Spleen (tissue), 13 donors: ENCODE data around the gene MIP. TPM values are rescaled to one million over a fixed set of nuclear protein-coding genes. Genes with fewer than 3 reads are reported as not detected.
"Not testable (repeated sequence)": the region's sequence is repeated elsewhere in the genome, so short reads cannot be mapped to it uniquely, and the experiment has no call there.

Experiments used
- DNase-seq: peaks from one replicate; pipeline ENCODE4 v3.0.0-alpha.2; 2020
- H3K27ac ChIP-seq, 8 donors: fragments of 200-600 bp; sonication (generic) in 7 of 8; 1 replicate in 4 of 8; 2 replicates in 4 of 8; pipeline versions ENCODE4 v1.5.0 to v1.8.0; 2016 to 2021; ENCODE audit warnings: inconsistent platforms in 4 of 8, mild to moderate bottlenecking in 4 of 8, moderate library complexity in 1 of 8
- H3K27me3 ChIP-seq, 7 donors: fragments of 200-600 bp; sonication (generic) in 6 of 7; replicated peaks in 1 of 7; 1 replicate in 4 of 7; 2 replicates in 3 of 7; pipeline versions ENCODE4 v1.5.0 to v1.8.0; 2016 to 2021; ENCODE audit warnings: inconsistent platforms in 3 of 7, mild to moderate bottlenecking in 1 of 7
- H3K36me3 ChIP-seq, 6 donors: fragments of 200-600 bp; sonication (generic) in 5 of 6; 1 replicate in 4 of 6; 2 replicates in 2 of 6; pipeline versions ENCODE4 v1.5.0 to v1.8.0; 2016 to 2021; ENCODE audit warnings: inconsistent platforms in 2 of 6
- H3K4me1 ChIP-seq, 6 donors: fragments of 200-600 bp; sonication (generic) in 5 of 6; 1 replicate in 3 of 6; 2 replicates in 3 of 6; pipeline versions ENCODE4 v1.5.0 to v1.8.0; 2016 to 2021; ENCODE audit warnings: inconsistent platforms in 3 of 6
- H3K4me3 ChIP-seq, 8 donors: fragments of 200-600 bp; sonication (generic) in 7 of 8; 1 replicate in 4 of 8; 2 replicates in 4 of 8; pipeline versions ENCODE4 v1.5.0 to v1.8.0; 2016 to 2021; ENCODE audit warnings: inconsistent platforms in 4 of 8, mild to moderate bottlenecking in 4 of 8, moderate library complexity in 2 of 8
- H3K9me3 ChIP-seq, 8 donors: fragments of 200-600 bp; sonication (generic) in 7 of 8; 1 replicate in 4 of 8; 2 replicates in 4 of 8; pipeline versions ENCODE4 v1.5.0 to v1.8.0; 2016 to 2021; ENCODE audit warnings: inconsistent platforms in 4 of 8
- POLR2A ChIP-seq, 3 donors: fragments of 450-650 bp; IDR thresholded peaks; one replicate each; pipeline ENCODE4 v1.5.1; 2017; ENCODE audit warnings: antibody characterized with exemption in 3 of 3, mild to moderate bottlenecking in 1 of 3
- POLR2AphosphoS5 ChIP-seq, 3 donors: sonication (generic); formaldehyde crosslinking; IDR thresholded peaks; one replicate each; pipeline ENCODE4 v1.5.1; 2017; ENCODE audit warnings: antibody characterized with exemption in 3 of 3
- WGBS, 5 donors: extraction: QIAGEN DNeasy Blood & Tissue Kit in 3 of 5; methylation state at CpG; one replicate each; pipeline versions ENCODE4 v1.1.5 to v1.1.7; 2013 to 2018; 5-methylcytosine and 5-hydroxymethylcytosine counted together
- intact Hi-C: fragments of 100-400 bp; cut with DNase I; formaldehyde crosslinking; loops from one replicate; pipeline ENCODE4 v1.15.0; 2023; ENCODE audit warnings: low total_unique reads
- long read RNA-seq, 2 donors: transcript quantifications; one replicate each; lab custom pipeline, GENCODE V29; 2026
- polyA plus RNA-seq, 3 donors: library from polyadenylated mRNA; stranded (reverse); fragments of 200-250 nt; gene quantifications; one replicate each; pipeline ENCODE4 v1.2.1, GENCODE V29; 2013
- total RNA-seq, 7 donors: library from RNA; depleted of rRNA in 3 of 7; stranded (reverse); fragments of >200 nt in 3 of 7; fragmentation: NEBNext Ultra II Directional in 4 of 7; extraction: Animal tissue kit (Norgen Biotek cat#: 25700) in 4 of 7; gene quantifications; one replicate each; pipeline versions ENCODE4 v1.1.0 to v1.2.1, GENCODE V29; 2016 to 2021
- TF ChIP-seq, protein P1 (sequence below), 11 experiments: fragments of 200-600 bp in 7 of 11; fragments of 450-650 bp in 4 of 11; sonication (generic) in 4 of 11; IDR thresholded peaks in 8 of 11; conservative IDR thresholded peaks in 3 of 11; 1 replicate in 7 of 11; 2 replicates in 4 of 11; pipeline versions ENCODE4 v1.4.0 to v1.8.0; 2016 to 2021; ENCODE audit warnings: antibody characterized with exemption in 11 of 11, inconsistent platforms in 4 of 11, mild to moderate bottlenecking in 1 of 11
- donor health status: healthy with polysubstance abuse.
- donor health status: DM: no; HTN: no; CAD: no; lungs with moderate emphysema.
- donor health status: DM: no; HTN: no; CAD: no.
- donor health status: Bipolar disorder and iron deficiency.
- donor health status: healthy.
- donor health status: DM: no; HTN: no; CAD: no.
- donor health status: DM: yes; HTN: yes; CAD: no.

Gene MIP
- total RNA-seq (under 1 TPM in 1 of 7 donors, not detected in 6; 0.52 TPM), polyA plus RNA-seq (under 1 TPM in 2 of 3 donors, not detected in 1; 0.07 to 0.14 TPM)
- long read RNA-seq, donor 1: 0 reads
- long read RNA-seq, donor 2: 0 reads

- Histone ChIP-seq H3K4me3 (no peak within 1 kb of the TSS), H3K36me3 (no peaks in the 10 kb centered on the region), H3K9me3 (no peaks in the 10 kb centered on the region), H3K27ac (no peak within 1 kb of the TSS), H3K27me3 (no peaks in the 10 kb centered on the region), H3K4me1 (peaks cover 0 to 9% (median 4%) of the 10 kb centered on the region in 6 donors)
- no peak for DNase-seq
- WGBS, 5 donors: 88 to 95% (median 90%) methylated on average over 5 of the region's 5 CpGs
- intact Hi-C loops: no loop called here
- no peak for TF ChIP-seq POLR2A (IDR thresholded peaks at IDR 0.05)
- TF ChIP-seq, protein P1, sequence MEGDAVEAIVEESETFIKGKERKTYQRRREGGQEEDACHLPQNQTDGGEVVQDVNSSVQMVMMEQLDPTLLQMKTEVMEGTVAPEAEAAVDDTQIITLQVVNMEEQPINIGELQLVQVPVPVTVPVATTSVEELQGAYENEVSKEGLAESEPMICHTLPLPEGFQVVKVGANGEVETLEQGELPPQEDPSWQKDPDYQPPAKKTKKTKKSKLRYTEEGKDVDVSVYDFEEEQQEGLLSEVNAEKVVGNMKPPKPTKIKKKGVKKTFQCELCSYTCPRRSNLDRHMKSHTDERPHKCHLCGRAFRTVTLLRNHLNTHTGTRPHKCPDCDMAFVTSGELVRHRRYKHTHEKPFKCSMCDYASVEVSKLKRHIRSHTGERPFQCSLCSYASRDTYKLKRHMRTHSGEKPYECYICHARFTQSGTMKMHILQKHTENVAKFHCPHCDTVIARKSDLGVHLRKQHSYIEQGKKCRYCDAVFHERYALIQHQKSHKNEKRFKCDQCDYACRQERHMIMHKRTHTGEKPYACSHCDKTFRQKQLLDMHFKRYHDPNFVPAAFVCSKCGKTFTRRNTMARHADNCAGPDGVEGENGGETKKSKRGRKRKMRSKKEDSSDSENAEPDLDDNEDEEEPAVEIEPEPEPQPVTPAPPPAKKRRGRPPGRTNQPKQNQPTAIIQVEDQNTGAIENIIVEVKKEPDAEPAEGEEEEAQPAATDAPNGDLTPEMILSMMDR (IDR thresholded peaks at IDR 0.05 in 8 of 11, conservative IDR thresholded peaks at IDR 0.05 in 3 of 11): no peak
- no peak for TF ChIP-seq POLR2AphosphoS5 (IDR thresholded peaks at IDR 0.05)
These were observed at the start of gene MIP for GRCh38 chr12:56454557-56454956. TSS of gene MIP (minus strand) at chr12:56454657. CDS start at chr12:56454613, 44 bp downstream.

DNA sequence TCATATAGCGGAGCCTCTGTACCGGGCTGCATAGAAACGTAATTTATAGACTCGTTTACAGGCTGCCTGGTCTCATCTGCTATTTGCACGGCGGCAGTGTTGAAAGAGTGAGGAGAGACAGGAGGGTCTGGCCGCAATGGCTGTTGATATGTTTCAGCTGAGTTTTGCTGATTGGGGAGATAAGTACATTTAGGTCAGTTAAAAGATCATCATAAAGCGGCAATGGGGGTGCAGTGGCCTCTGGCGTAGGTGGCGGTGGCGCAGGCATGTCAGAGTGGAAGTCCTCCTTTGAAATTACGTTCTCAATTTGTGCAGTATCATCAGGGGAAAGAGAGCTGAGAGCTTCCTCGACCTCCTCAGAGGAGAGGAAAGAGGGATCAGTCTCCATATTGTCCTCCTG is 45.4 kb upstream of the MIP start:
- H3K4me3 ChIP-seq, H3K27ac ChIP-seq, intact Hi-C loops, H3K4me1 ChIP-seq, H3K9me3 ChIP-seq, DNase-seq, H3K36me3 ChIP-seq, H3K27me3 ChIP-seq: not testable (repeated sequence)
- WGBS, 5 donors: 79 to 88% (median 84%) methylated on average over 11 to 13 of the region's 13 CpGs

GRCh38 chr12:56499452-56499851 is 45.0 kb upstream of the MIP start:
- intact Hi-C loops, H3K36me3 ChIP-seq, H3K27ac ChIP-seq, H3K4me3 ChIP-seq, H3K27me3 ChIP-seq, DNase-seq, H3K9me3 ChIP-seq, H3K4me1 ChIP-seq: not testable (repeated sequence)
- WGBS, 5 donors: 74 to 84% (median 81%) methylated on average over 9 of the region's 9 CpGs

DNA sequence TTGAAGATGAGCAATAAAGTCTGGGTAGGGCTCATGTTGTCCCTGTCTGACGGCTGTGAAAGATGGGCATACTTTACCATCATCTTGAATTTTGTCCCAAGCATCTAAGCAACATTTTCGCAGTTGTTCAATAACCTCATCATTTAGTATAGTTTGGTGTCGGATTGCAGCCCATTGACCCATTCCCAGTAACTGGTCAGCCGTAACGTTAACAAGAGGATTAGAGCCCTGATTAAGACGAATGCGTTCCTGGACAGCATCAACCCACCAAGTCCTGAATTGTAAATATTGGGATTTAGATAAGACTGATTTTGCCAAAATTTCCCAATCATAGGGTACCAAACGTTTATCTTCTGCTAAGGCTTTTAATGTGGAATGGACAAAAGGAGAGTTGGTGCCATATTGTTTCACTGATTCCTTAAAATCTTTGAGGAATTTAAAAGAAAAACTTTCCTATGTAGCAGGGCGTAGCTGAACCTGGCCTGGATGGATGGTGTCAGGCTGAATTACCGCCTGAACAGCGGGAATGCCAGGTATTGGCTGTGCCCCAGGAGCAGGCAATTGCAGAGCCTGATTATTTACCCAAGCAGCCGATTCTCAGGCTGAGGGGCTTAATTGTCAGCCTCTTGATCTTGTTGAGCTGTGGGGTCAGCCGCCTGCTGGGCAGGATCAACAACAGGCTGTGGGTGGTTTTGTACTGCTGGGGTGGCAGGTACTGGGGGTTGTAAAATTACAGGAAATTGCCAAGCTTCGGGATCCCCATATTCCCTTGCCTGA is 43.9 kb upstream of the MIP start:
- H3K9me3 ChIP-seq, intact Hi-C loops, H3K27me3 ChIP-seq, H3K36me3 ChIP-seq, H3K27ac ChIP-seq, H3K4me3 ChIP-seq, DNase-seq, H3K4me1 ChIP-seq: not testable (repeated sequence)
- WGBS, 5 donors: 76 to 86% (median 80%) methylated on average over 14 of the region's 14 CpGs

GRCh38 chr12:56496704-56497103 is 42.2 kb upstream of the MIP start:
- DNase-seq: peak; percentile 85
- H3K27me3 ChIP-seq, H3K4me1 ChIP-seq, H3K36me3 ChIP-seq, H3K27ac ChIP-seq, H3K9me3 ChIP-seq, intact Hi-C loops: not testable (repeated sequence)
- 5 to 10% (median 8%) methylated on average over 9 to 17 of the region's 17 CpGs for WGBS, 5 donors
- TF ChIP-seq, protein P1 (IDR thresholded peaks at IDR 0.05 in 8 of 11, conservative IDR thresholded peaks at IDR 0.05 in 3 of 11): peak in 8 of 11 experiments; percentile 10 to 70 (median 50)
- H3K4me3 ChIP-seq: peak overlapping the region in 1 of 8 donors; percentile 41

DNA sequence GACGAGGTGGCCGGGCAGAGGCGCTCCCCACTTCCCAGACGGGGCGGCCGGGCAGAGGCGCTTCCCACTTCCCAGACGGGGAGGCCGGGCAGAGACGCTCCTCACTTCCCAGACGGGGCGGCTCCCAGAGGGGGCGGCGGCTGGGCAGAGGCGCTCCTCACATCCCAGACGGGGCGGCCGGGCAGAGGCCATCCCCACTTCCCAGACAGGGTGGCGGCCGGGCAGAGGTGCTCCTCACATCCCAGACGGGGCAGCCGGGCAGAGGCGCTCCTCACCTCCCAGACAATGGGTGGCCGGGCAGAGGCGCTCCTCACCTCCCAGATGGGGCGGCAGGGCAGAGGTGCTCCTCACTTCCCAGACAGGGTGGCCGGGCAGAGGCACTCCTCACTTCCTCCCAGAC is 40.0 kb upstream of the MIP start:
- WGBS, 5 donors: 90 to 97% (median 96%) methylated on average over 19 to 27 of the region's 27 CpGs
- H3K4me3 ChIP-seq, H3K4me1 ChIP-seq, intact Hi-C loops, DNase-seq, H3K27ac ChIP-seq, H3K9me3 ChIP-seq, H3K36me3 ChIP-seq: not testable (repeated sequence)
- peaks cover 0 to 11% (median 0%) of the 10 kb centered on the region in 7 donors for H3K27me3 ChIP-seq

DNA sequence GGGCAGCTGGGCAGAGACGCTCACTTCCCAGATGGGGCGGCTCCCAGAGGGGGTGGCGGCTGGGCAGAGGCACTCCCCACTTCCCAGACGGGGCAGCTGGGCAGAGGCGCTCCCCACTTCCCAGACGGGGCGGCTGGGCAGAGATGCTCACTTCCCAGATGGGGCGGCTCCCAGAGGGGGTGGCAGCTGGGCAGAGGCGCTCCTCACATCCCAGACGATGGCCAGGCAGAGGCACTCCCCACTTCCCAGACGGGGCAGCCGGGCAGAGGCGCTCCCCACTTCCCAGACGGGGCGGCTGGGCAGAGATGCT is 39.6 kb upstream of the MIP start:
- intact Hi-C loops: not testable (repeated sequence)

GRCh38 chr12:56493409-56494105 is 39.1 kb upstream of the MIP start:
- peaks cover 0 to 19% (median 4%) of the 10 kb centered on the region in 7 donors for H3K27me3 ChIP-seq
- H3K4me3 ChIP-seq, H3K27ac ChIP-seq, intact Hi-C loops, H3K4me1 ChIP-seq, H3K9me3 ChIP-seq, H3K36me3 ChIP-seq, DNase-seq: not testable (repeated sequence)
- WGBS, 5 donors: 86 to 94% (median 91%) methylated on average over 19 to 31 of the region's 31 CpGs

More for the DNA sequence above, 39.6 kb upstream of the MIP start:
- peaks cover 0 to 15% (median 0%) of the 10 kb centered on the region in 7 donors for H3K27me3 ChIP-seq
- WGBS, 5 donors: 93 to 98% (median 96%) methylated on average over 10 to 15 of the region's 15 CpGs; no CpG with 5 or more reads in 1 of the 5 donors
- H3K4me3 ChIP-seq, H3K4me1 ChIP-seq, DNase-seq, H3K36me3 ChIP-seq, H3K9me3 ChIP-seq, H3K27ac ChIP-seq: not testable (repeated sequence)
